Breast epithelium (tissue), 4 donors: ENCODE measurements around the gene PPP1R1B. TPM values are rescaled to one million over a fixed set of nuclear protein-coding genes. Genes with fewer than 3 reads are reported as not detected.

Source experiments
- DNase-seq, 2 donors: peaks; one replicate each; pipeline ENCODE4 v3.0.0-alpha.2; 2019; ENCODE audit warnings: low spot score in 2 of 2
- H3K27ac ChIP-seq, 2 donors: fragments of 200-600 bp; sonication (generic) in 1 of 2; one replicate each; pipeline ENCODE4 v1.5.1; 2016 to 2019; ENCODE audit warnings: mild to moderate bottlenecking in 1 of 2
- H3K27me3 ChIP-seq, 2 donors: fragments of 200-600 bp; sonication (generic) in 1 of 2; one replicate each; pipeline versions ENCODE4 v1.5.1 to v1.6.0; 2017 to 2019; ENCODE audit warnings: control low read depth in 1 of 2, mild to moderate bottlenecking in 1 of 2
- H3K36me3 ChIP-seq: fragments of 200-600 bp; one replicate; pipeline ENCODE4 v1.5.1; 2019
- H3K4me1 ChIP-seq, 2 donors: fragments of 200-600 bp; sonication (generic); one replicate each; pipeline ENCODE4 v1.5.1; 2016 to 2019; ENCODE audit warnings: control low read depth in 1 of 2
- H3K4me3 ChIP-seq, 3 donors: fragments of 200-600 bp; sonication (generic); 1 replicate in 2 of 3; 2 replicates in 1 of 3; pipeline ENCODE4 v1.5.1; 2016 to 2019; ENCODE audit warnings: mild to moderate bottlenecking in 3 of 3, moderate library complexity in 2 of 3
- H3K9me3 ChIP-seq, 2 donors: fragments of 200-600 bp; sonication (generic) in 1 of 2; one replicate each; pipeline ENCODE4 v1.5.1; 2016 to 2019; ENCODE audit warnings: control low read depth in 1 of 2
- CTCF ChIP-seq, 3 donors: fragments of 450-650 bp; IDR thresholded peaks; one replicate each; pipeline ENCODE4 v1.5.1; 2016 to 2017; ENCODE audit warnings: antibody characterized with exemption in 3 of 3, mild to moderate bottlenecking in 3 of 3, moderate library complexity in 3 of 3
- POLR2A ChIP-seq: fragments of 450-650 bp; IDR thresholded peaks from one replicate; pipeline ENCODE4 v1.6.1; 2016; ENCODE audit warnings: antibody characterized with exemption, mild to moderate bottlenecking, moderate library complexity
- POLR2AphosphoS5 ChIP-seq, 3 donors: sonication (generic); formaldehyde crosslinking; IDR thresholded peaks; one replicate each; pipeline ENCODE4 v1.6.1; 2017; ENCODE audit warnings: antibody characterized with exemption in 3 of 3
- intact Hi-C: fragments of 100-400 bp; cut with DNase I; formaldehyde crosslinking; loops from one replicate; pipeline ENCODE4 v1.15.1; 2023; ENCODE audit warnings: low total_unique reads
- total RNA-seq, 3 donors: library from RNA; depleted of rRNA; stranded (reverse); fragments of >200 nt; gene quantifications; one replicate each; pipeline ENCODE4 v1.1.0, GENCODE V29; 2016

PPP1R1B gene
- total RNA-seq, 3 donors from 2014 or later = 22.6 to 71.3 (median 67.5) TPM

- H3K27me3 ChIP-seq = peaks cover 0 to 6% of the 10 kb centered on the region in 2 donors
- peak overlapping the region; percentile 87 to 91 for H3K27ac ChIP-seq
- H3K9me3 ChIP-seq = no peaks in the 10 kb centered on the region
- H3K4me3 ChIP-seq = no peak overlapping the region
- H3K4me1 ChIP-seq = peaks cover 10 to 16% of the 10 kb centered on the region in 2 donors
- H3K36me3 ChIP-seq = no peaks in the 10 kb centered on the region
- no peak for DNase-seq
- intact Hi-C loops = no loop called here
- no peak for TF ChIP-seq CTCF (IDR thresholded peaks at IDR 0.05)
- TF ChIP-seq POLR2A = no peak
- TF ChIP-seq POLR2AphosphoS5 (IDR thresholded peaks at IDR 0.05) = no peak
These were observed 47.4 kb downstream of the PPP1R1B start for GRCh38 chr17:39674179-39674578.

GRCh38 chr17:39674702-39675389 is 48.1 kb downstream of the PPP1R1B start:
- Histone ChIP-seq H3K27me3 (peaks cover 0 to 4% of the 10 kb centered on the region in 2 donors), H3K9me3 (no peaks in the 10 kb centered on the region), H3K4me1 (peaks cover 10 to 16% of the 10 kb centered on the region in 2 donors), H3K4me3 (no peak overlapping the region), H3K27ac (peak overlapping the region; percentile 87 to 91), H3K36me3 (no peaks in the 10 kb centered on the region)
- TF ChIP-seq POLR2AphosphoS5 (IDR thresholded peaks at IDR 0.05) (peak in 1 of 3 donors; percentile 27), CTCF (IDR thresholded peaks at IDR 0.05) (no peak), POLR2A (no peak)
- intact Hi-C loops = no loop called here
- peak; percentile 77 to 90 for DNase-seq

DNA sequence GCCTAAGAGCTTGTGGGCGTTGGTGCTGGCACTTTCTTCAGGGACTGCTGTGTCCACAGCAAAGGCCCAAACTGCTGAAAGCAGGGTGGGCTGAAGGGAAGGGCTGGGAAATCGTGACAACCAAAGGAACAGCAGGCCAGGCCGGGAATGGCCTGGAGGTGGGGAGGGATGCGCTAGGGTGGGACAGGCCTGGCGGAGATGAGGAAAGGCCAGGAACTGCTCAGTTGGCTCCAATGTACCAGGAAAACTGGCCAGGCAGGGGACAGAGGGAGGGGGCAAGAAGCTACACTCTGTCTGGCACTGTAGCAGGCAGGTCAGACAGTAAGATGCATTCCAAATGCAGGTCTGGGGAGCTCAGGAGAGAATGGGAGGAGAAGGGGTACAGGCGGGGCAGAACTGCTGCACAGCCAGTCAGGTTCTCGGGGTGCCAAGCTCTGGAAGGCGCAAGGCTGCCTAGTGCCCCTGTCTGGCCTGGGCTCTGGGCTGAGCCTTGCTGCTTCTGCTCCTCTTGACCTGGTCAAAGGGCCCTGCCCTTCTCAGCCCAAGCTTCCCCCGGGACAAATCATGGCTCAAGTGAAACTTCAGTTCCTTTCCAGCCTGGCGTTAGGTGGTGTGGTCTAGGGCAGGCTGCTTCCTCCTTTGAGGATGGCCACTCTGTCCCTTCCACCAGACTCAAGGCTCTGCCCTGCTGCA is 48.8 kb downstream of the PPP1R1B start:
- no peaks in the 10 kb centered on the region for H3K27me3 ChIP-seq
- peaks cover 10 to 16% of the 10 kb centered on the region in 2 donors for H3K4me1 ChIP-seq
- peak overlapping the region; percentile 87 to 91 for H3K27ac ChIP-seq
- DNase-seq = no peak
- no peaks in the 10 kb centered on the region for H3K9me3 ChIP-seq
- intact Hi-C loops = no loop called here
- TF ChIP-seq CTCF (IDR thresholded peaks at IDR 0.05) = no peak
- TF ChIP-seq POLR2AphosphoS5 (IDR thresholded peaks at IDR 0.05) = no peak
- no peak for TF ChIP-seq POLR2A
- no peaks in the 10 kb centered on the region for H3K36me3 ChIP-seq
- peak overlapping the region in 1 of 3 donors; percentile 15 for H3K4me3 ChIP-seq

DNA sequence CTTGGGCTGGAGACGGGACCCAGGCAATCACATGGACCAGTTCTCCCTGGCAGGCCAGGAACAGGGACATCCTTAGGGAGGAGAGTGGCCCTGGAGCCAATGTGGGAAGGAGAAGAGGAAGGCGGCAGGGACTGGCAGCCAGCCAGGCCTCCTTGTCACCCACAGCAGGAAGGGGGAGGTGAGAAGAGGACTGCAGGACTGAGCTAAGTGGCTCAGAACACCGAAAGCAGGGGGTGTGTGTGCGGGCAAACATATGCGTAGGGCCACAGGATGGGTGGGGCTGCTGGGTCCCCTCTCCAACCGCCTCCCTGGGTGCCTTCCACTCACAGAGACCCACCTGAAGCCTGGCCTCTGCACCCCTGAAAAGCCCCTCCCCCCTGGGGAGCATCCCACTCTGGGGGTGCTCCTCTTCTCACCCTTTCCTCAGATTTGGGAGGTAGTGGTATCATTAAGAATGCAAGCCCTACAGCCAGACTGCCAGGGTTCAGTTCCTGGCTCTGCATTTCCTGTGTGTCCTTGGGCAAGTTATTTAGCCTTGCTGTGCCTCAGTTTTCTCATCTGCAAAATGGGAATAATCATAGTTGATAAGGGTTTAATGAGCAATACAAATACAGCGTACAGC is 49.6 kb downstream of the PPP1R1B start:
- H3K4me1 ChIP-seq = peaks cover 10 to 16% of the 10 kb centered on the region in 2 donors
- peak; percentile 85 to 92 for DNase-seq
- peak overlapping the region; percentile 87 to 91 for H3K27ac ChIP-seq
- H3K36me3 ChIP-seq = no peaks in the 10 kb centered on the region
- H3K9me3 ChIP-seq = no peaks in the 10 kb centered on the region
- intact Hi-C loops = no loop called here
- no peak for TF ChIP-seq POLR2A
- TF ChIP-seq POLR2AphosphoS5 (IDR thresholded peaks at IDR 0.05) = peak in 1 of 3 donors; percentile 35
- H3K4me3 ChIP-seq = no peak overlapping the region
- no peaks in the 10 kb centered on the region for H3K27me3 ChIP-seq

DNA sequence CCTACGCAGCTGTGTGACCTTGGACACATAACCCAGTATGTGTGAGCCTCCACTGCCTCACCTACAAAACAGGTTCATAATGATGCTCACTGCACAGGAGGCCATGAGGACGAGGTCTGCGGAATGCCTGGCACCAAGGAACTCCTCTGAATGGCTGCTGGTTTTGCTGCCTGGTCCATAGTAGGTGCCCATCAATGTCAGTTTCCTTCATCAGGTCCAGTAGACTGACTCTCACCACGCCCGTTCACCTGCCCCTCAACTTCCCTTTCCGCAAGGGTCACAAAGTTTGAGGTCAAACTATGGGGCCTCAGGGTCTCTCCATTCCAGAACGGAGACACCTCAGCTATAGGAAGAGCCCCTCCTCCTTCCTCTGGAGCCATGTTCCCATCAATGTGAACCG is 50.3 kb downstream of the PPP1R1B start:
- peaks cover 10 to 16% of the 10 kb centered on the region in 2 donors for H3K4me1 ChIP-seq

More for the DNA sequence above, 50.3 kb downstream of the PPP1R1B start:
- H3K36me3 ChIP-seq = no peaks in the 10 kb centered on the region
- H3K27me3 ChIP-seq = no peaks in the 10 kb centered on the region
- DNase-seq = no peak
- H3K4me3 ChIP-seq = no peak overlapping the region
- intact Hi-C loops = no loop called here
- TF ChIP-seq CTCF (IDR thresholded peaks at IDR 0.05) (no peak), POLR2AphosphoS5 (IDR thresholded peaks at IDR 0.05) (no peak)
- H3K9me3 ChIP-seq = no peaks in the 10 kb centered on the region
- peak overlapping the region; percentile 87 to 91 for H3K27ac ChIP-seq
